Lower leg skin (tissue), 4 donors: Measurements from ENCODE around the gene MGAT3. TPM values are rescaled to one million over a fixed set of nuclear protein-coding genes. Genes with fewer than 3 reads are reported as not detected.

ENCODE experiments used
- DNase-seq, 2 donors: peaks; one replicate each; pipeline ENCODE4 v3.0.0-alpha.2; 2019; ENCODE audit warnings: low spot score in 2 of 2
- H3K4me3 ChIP-seq: fragments of 200-600 bp; sonication (generic); 2 replicates; pipeline ENCODE4 v1.5.1; 2017; ENCODE audit warnings: mild to moderate bottlenecking, low read depth; ENCODE audit not compliant: poor library complexity, severe bottlenecking
- CTCF ChIP-seq, 3 donors: fragments of 450-650 bp; IDR thresholded peaks; one replicate each; pipeline ENCODE4 v1.5.1; 2016; ENCODE audit warnings: antibody characterized with exemption in 3 of 3, mild to moderate bottlenecking in 3 of 3, moderate library complexity in 2 of 3
- POLR2A ChIP-seq, 2 donors: fragments of 450-650 bp; IDR thresholded peaks; one replicate each; pipeline ENCODE4 v1.6.1; 2016 to 2017; ENCODE audit warnings: antibody characterized with exemption in 2 of 2, mild to moderate bottlenecking in 1 of 2, moderate library complexity in 1 of 2
- WGBS, 2 donors: methylation state at CpG; one replicate each; pipeline ENCODE4 v1.1.5; 2018; 5-methylcytosine and 5-hydroxymethylcytosine counted together
- intact Hi-C: fragments of 100-400 bp; cut with DNase I; formaldehyde crosslinking; loops from one replicate; pipeline ENCODE4 v1.15.0; 2023; ENCODE audit warnings: low total_unique reads
- total RNA-seq, 4 donors: library from RNA; depleted of rRNA; stranded (reverse); fragments of >200 nt; gene quantifications; one replicate each; pipeline ENCODE4 v1.1.0, GENCODE V29; 2016

Gene MGAT3
- total RNA-seq, 4 donors from 2014 or later = 1.2 to 5.5 (median 3.2) TPM

- TF ChIP-seq POLR2A (IDR thresholded peaks at IDR 0.05) (no peak), CTCF (IDR thresholded peaks at IDR 0.05) (no peak)
- H3K4me3 ChIP-seq = no peak overlapping the region
- WGBS, 2 donors = 81 to 85% methylated on average over 12 of the region's 12 CpGs
- intact Hi-C loops = no loop called here
- DNase-seq = no peak
Measured at GRCh38 chr22:39515266-39516050, 58.6 kb downstream of the MGAT3 start.

GRCh38 chr22:39517470-39517869, 60.7 kb downstream of the MGAT3 start:
- 82 to 85% methylated on average over 3 of the region's 3 CpGs for WGBS, 2 donors
- intact Hi-C loops = no loop called here
- no peak for DNase-seq
- H3K4me3 ChIP-seq = no peak overlapping the region
- TF ChIP-seq POLR2A (IDR thresholded peaks at IDR 0.05) (no peak), CTCF (IDR thresholded peaks at IDR 0.05) (no peak)

GRCh38 chr22:39518144-39518786, 61.5 kb downstream of the MGAT3 start:
- 57 to 59% methylated on average over 5 of the region's 5 CpGs for WGBS, 2 donors
- intact Hi-C loops = no loop called here
- TF ChIP-seq POLR2A (IDR thresholded peaks at IDR 0.05) = no peak
- no peak for TF ChIP-seq CTCF (IDR thresholded peaks at IDR 0.05)
- DNase-seq = no peak
- no peak overlapping the region for H3K4me3 ChIP-seq

- TF ChIP-seq CTCF (IDR thresholded peaks at IDR 0.05) = no peak
- no peak for TF ChIP-seq POLR2A (IDR thresholded peaks at IDR 0.05)
- peak overlapping the region; percentile 41 for H3K4me3 ChIP-seq
- intact Hi-C loops = no loop called here
- WGBS, 2 donors = 9 to 11% methylated on average over 21 to 24 of the region's 24 CpGs
- no peak for DNase-seq
Measured at GRCh38 chr22:39518996-39519680, 62.3 kb downstream of the MGAT3 start.

- peak; percentile 99 for DNase-seq
- H3K4me3 ChIP-seq = peak overlapping the region; percentile 41
- intact Hi-C loops = loop anchor here (10.0 kb wide), 3 partner anchors 115 to 205 kb away; partner anchors contain the start of genes RPL3 and SYNGR1
- WGBS, 2 donors = 0 to 1% methylated on average over 21 to 42 of the region's 47 CpGs
- TF ChIP-seq POLR2A (IDR thresholded peaks at IDR 0.05) (no peak), CTCF (IDR thresholded peaks at IDR 0.05) (no peak)
Measured at GRCh38 chr22:39519681-39520225, 62.9 kb downstream of the MGAT3 start.
